Fibroblast of skin of right biceps (primary cell): Measurements from ENCODE around the gene APOE.
"Not testable (repeated sequence)": the region's sequence is repeated elsewhere in the genome, so short reads cannot be mapped to it uniquely, and the experiment has no call there.

Source experiments
- DNase-seq: peaks from one replicate; pipeline ENCODE4 v3.0.0-alpha.2; 2013

The APOE gene

GRCh38 chr19:44912854-44913253 lies 7.3 kb downstream of the APOE start:
- no peak for DNase-seq

GRCh38 chr19:44913512-44914432 lies 8.2 kb downstream of the APOE start:
- not testable (repeated sequence) for DNase-seq

- peak; percentile 84 for DNase-seq
Observed at GRCh38 chr19:44914433-44915206, 9.0 kb downstream of the APOE start, which contains the start of gene APOC1. Gene APOC1, plus strand, starts transcription at chr19:44914608. Its CDS starts 284 bp downstream, at chr19:44914892.

- no peak for DNase-seq
Observed at GRCh38 chr19:44924243-44924725, 18.7 kb downstream of the APOE start.

GRCh38 chr19:44925114-44925891 lies 19.7 kb downstream of the APOE start:
- peak; percentile 49 for DNase-seq

GRCh38 chr19:44926245-44927077 lies 20.9 kb downstream of the APOE start:
- not testable (repeated sequence) for DNase-seq

GRCh38 chr19:44927746-44928145 lies 22.1 kb downstream of the APOE start:
- DNase-seq = peak; percentile 63

GRCh38 chr19:44930088-44930487 lies 24.5 kb downstream of the APOE start:
- no peak for DNase-seq

GRCh38 chr19:44931541-44931940 lies 25.9 kb downstream of the APOE start:
- DNase-seq = no peak

GRCh38 chr19:44939668-44940067 lies 34.1 kb downstream of the APOE start:
- no peak for DNase-seq

GRCh38 chr19:44942067-44942571 lies 36.5 kb downstream of the APOE start, which contains the start of gene APOC4:
Gene APOC4, plus strand, starts transcription at chr19:44942237. Its CDS starts 41 bp downstream, at chr19:44942278.
- DNase-seq = no peak

GRCh38 chr19:44943801-44944249 lies 38.2 kb downstream of the APOE start:
- DNase-seq = no peak

- no peak for DNase-seq
Observed at GRCh38 chr19:44947041-44947581, 41.5 kb downstream of the APOE start.

- DNase-seq = no peak
Observed at GRCh38 chr19:44948237-44948636, 42.6 kb downstream of the APOE start.

GRCh38 chr19:44948763-44949374 lies 43.3 kb downstream of the APOE start:
- no peak for DNase-seq

GRCh38 chr19:44949550-44949949 lies 44.0 kb downstream of the APOE start:
- DNase-seq = no peak

- DNase-seq = peak; percentile 76
Observed at GRCh38 chr19:44951179-44952159, 45.9 kb downstream of the APOE start.

GRCh38 chr19:44954278-44954648 lies 48.7 kb downstream of the APOE start:
- DNase-seq = no peak
